Measurements from ENCODE around the gene LUZP1. TPM values are rescaled to one million over a fixed set of nuclear protein-coding genes. Genes with fewer than 3 reads are reported as not detected.

The LUZP1 gene
- total RNA-seq, 1 experiment from 2014 or later: 40.2 TPM

- no TSS peak for BruUV-seq (replicated peaks)
- Histone ChIP-seq H3K9me3 (ENCODE audit: control insufficient read depth, insufficient read depth, low read depth, low read length) (no peaks in the 10 kb centered on the region), H3K36me3 (ENCODE audit: control insufficient read depth, insufficient read depth, low read length) (no peaks in the 10 kb centered on the region), H3K27ac (ENCODE audit: low read length) (no peak overlapping the region), H3K4me3 (ENCODE audit: low read depth in 2 of 2, low read length in 2 of 2) (no peak overlapping the region), H3K27me3 (ENCODE audit: control insufficient read depth, insufficient read depth, low read length) (no peaks in the 10 kb centered on the region), H3K4me1 (ENCODE audit: control insufficient read depth, insufficient read depth, low read length) (peaks cover 23% of the 10 kb centered on the region)
- in situ Hi-C loops (cut with HindIII; ENCODE audit: low pct_unique_long_range_greater_than_20kb, low sequenced_read_pairs): no loop called here
- ChIA-PET CTCF (no interaction called here), POLR2A (no interaction called here)
- DNase-seq (ENCODE audit: low read depth, low spot score) (no peak), ATAC-seq (no peak)
- TF ChIP-seq POLR2AphosphoS5 (IDR thresholded peaks at IDR 0.05; ENCODE audit: low read depth, low read length) (no peak), REST (IDR thresholded peaks at IDR 0.05; ENCODE audit: insufficient read depth in 1 of 2, low read depth in 2 of 2, low read length in 1 of 2) (no peak), SIN3A (IDR thresholded peaks at IDR 0.05; ENCODE audit: borderline replicate concordance, insufficient read depth, low read depth, low read length) (no peak), TCF7L2 (IDR thresholded peaks at IDR 0.05; ENCODE audit: low read depth, low read length) (no peak), CTCF (IDR thresholded peaks at IDR 0.05) (no peak)
- intact Hi-C loops (cut with micrococcal nuclease; ENCODE audit: unreplicated experiment): no loop called here
Observed at GRCh38 chr1:23116921-23117699, 51.5 kb downstream of the LUZP1 start.

GRCh38 chr1:23116216-23116836 is 52.3 kb downstream of the LUZP1 start:
- intact Hi-C loops (cut with micrococcal nuclease; ENCODE audit: unreplicated experiment): no loop called here

More at GRCh38 chr1:23116216-23116836, 52.3 kb downstream of the LUZP1 start:
- Histone ChIP-seq H3K27ac (ENCODE audit: low read length) (no peak overlapping the region), H3K9me3 (ENCODE audit: control insufficient read depth, insufficient read depth, low read depth, low read length) (no peaks in the 10 kb centered on the region), H3K36me3 (ENCODE audit: control insufficient read depth, insufficient read depth, low read length) (no peaks in the 10 kb centered on the region), H3K4me3 (ENCODE audit: low read depth in 2 of 2, low read length in 2 of 2) (no peak overlapping the region), H3K27me3 (ENCODE audit: control insufficient read depth, insufficient read depth, low read length) (no peaks in the 10 kb centered on the region), H3K4me1 (ENCODE audit: control insufficient read depth, insufficient read depth, low read length) (peaks cover 21% of the 10 kb centered on the region)
- TF ChIP-seq POLR2AphosphoS5 (IDR thresholded peaks at IDR 0.05; ENCODE audit: low read depth, low read length) (no peak), REST (IDR thresholded peaks at IDR 0.05; ENCODE audit: insufficient read depth in 1 of 2, low read depth in 2 of 2, low read length in 1 of 2) (no peak), TCF7L2 (IDR thresholded peaks at IDR 0.05; ENCODE audit: low read depth, low read length) (no peak), SIN3A (IDR thresholded peaks at IDR 0.05; ENCODE audit: borderline replicate concordance, insufficient read depth, low read depth, low read length) (no peak), CTCF (IDR thresholded peaks at IDR 0.05) (no peak)
- BruUV-seq (replicated peaks): no TSS peak
- CTCF ChIA-PET: no interaction called here
- in situ Hi-C loops (cut with HindIII; ENCODE audit: low pct_unique_long_range_greater_than_20kb, low sequenced_read_pairs): no loop called here
- DNase-seq (ENCODE audit: low read depth, low spot score) (no peak), ATAC-seq (no peak)
- POLR2A ChIA-PET: no interaction called here

Data from Panc1 (cell line).